ENCODE results near the gene ORM2. TPM values are rescaled to one million over a fixed set of nuclear protein-coding genes. Genes with fewer than 3 reads are reported as not detected.
A peak's percentile ranks its signal among the peaks of the same experiment; 100 is the strongest.

ORM2 gene
- total RNA-seq, 1 donor from 2014 or later: not detected

DNA sequence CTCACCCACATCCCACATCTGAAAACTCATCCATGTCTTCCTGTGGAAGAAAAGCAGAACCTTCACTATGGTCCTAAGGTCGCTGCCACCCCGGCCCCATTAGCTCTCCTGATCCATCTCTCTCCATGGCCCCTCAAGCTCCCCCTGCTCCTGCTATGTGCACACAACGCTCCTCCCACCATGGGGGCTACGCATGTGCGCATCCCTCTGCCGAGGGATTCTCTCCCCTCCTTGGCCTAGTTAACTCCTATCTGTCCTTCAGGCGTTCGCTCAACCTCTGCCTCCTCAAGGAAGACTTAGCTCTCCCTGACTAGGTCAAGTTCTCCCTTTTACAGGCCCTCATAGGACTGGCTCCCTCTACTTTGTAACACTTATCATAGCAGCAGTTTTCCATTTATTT is 48.3 kb downstream of the ORM2 start:
- no peaks in the 10 kb centered on the region for H3K27me3 ChIP-seq
- H3K36me3 ChIP-seq: no peaks in the 10 kb centered on the region
- H3K36me3 Mint-ChIP-seq: peaks cover 15% of the 10 kb centered on the region
- H3K27me3 Mint-ChIP-seq (ENCODE audit: insufficient read depth, low read depth): peaks cover 4% of the 10 kb centered on the region
- no peaks in the 10 kb centered on the region for H3K9me3 ChIP-seq (ENCODE audit: low read depth)
- no peaks in the 10 kb centered on the region for H3K9me3 Mint-ChIP-seq
- peaks cover 11% of the 10 kb centered on the region for H3K4me1 ChIP-seq
- H4K20me1 ChIP-seq (ENCODE audit: low read depth): peaks cover 6% of the 10 kb centered on the region
- DNase-seq (ENCODE audit: low spot score): no peak
- no peak overlapping the region for H2AFZ ChIP-seq (replicated peaks)
- H3K27ac Mint-ChIP-seq: no peak overlapping the region
- H3K9ac ChIP-seq: no peak overlapping the region
- no peak overlapping the region for H3K4me2 ChIP-seq
- H3K27ac ChIP-seq: no peak overlapping the region
- no peak overlapping the region for H3K4me3 Mint-ChIP-seq
- no peak for TF ChIP-seq EZH2phosphoT487 (IDR thresholded peaks at IDR 0.05)
- TF ChIP-seq EZH2 (IDR thresholded peaks at IDR 0.05): no peak
- TF ChIP-seq, protein P1, sequence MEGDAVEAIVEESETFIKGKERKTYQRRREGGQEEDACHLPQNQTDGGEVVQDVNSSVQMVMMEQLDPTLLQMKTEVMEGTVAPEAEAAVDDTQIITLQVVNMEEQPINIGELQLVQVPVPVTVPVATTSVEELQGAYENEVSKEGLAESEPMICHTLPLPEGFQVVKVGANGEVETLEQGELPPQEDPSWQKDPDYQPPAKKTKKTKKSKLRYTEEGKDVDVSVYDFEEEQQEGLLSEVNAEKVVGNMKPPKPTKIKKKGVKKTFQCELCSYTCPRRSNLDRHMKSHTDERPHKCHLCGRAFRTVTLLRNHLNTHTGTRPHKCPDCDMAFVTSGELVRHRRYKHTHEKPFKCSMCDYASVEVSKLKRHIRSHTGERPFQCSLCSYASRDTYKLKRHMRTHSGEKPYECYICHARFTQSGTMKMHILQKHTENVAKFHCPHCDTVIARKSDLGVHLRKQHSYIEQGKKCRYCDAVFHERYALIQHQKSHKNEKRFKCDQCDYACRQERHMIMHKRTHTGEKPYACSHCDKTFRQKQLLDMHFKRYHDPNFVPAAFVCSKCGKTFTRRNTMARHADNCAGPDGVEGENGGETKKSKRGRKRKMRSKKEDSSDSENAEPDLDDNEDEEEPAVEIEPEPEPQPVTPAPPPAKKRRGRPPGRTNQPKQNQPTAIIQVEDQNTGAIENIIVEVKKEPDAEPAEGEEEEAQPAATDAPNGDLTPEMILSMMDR (IDR thresholded peaks at IDR 0.05): no peak
- H3K4me3 ChIP-seq: no peak overlapping the region
- H3F3A ChIP-seq (ENCODE audit: low read depth): peaks cover 6% of the 10 kb centered on the region
- peaks cover 27% of the 10 kb centered on the region for H3K4me1 Mint-ChIP-seq
- no peaks in the 10 kb centered on the region for H3K79me2 ChIP-seq (ENCODE audit: low read depth)

DNA sequence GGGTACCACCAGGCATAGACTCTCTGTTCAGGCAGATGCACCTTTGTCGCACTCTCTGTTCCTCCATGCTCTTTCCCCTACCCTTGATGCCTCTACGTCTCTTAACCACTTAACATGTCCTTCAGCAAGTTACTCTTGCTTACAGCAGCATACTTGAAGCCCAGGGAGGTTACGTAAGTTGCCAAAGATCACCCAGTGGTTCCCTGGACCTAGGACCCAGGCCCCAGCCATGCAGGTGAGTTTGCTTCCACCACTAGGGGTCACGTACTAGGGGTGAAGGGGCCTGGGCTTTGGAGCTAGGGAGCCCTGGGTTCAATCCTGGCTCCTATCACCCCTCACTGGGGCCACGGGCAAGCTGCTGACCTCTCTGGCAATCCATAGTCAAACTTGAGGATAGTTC is 49.2 kb downstream of the ORM2 start:
- Histone ChIP-seq H3K36me3 (no peaks in the 10 kb centered on the region), H3K4me2 (no peak overlapping the region), H2AFZ (replicated peaks) (no peak overlapping the region), H3K27me3 (no peaks in the 10 kb centered on the region), H3K4me1 (peaks cover 20% of the 10 kb centered on the region), H3K9me3 (ENCODE audit: low read depth) (no peaks in the 10 kb centered on the region), H3K4me3 (no peak overlapping the region), H3K79me2 (ENCODE audit: low read depth) (no peaks in the 10 kb centered on the region), H4K20me1 (ENCODE audit: low read depth) (peaks cover 6% of the 10 kb centered on the region), H3F3A (ENCODE audit: low read depth) (peaks cover 15% of the 10 kb centered on the region), H3K27ac (no peak overlapping the region), H3K9ac (no peak overlapping the region)
- Mint-ChIP-seq H3K27me3 (ENCODE audit: insufficient read depth, low read depth) (peaks cover 4% of the 10 kb centered on the region), H3K4me3 (no peak overlapping the region), H3K9me3 (no peaks in the 10 kb centered on the region), H3K27ac (peak overlapping the region; percentile 1), H3K4me1 (peaks cover 36% of the 10 kb centered on the region), H3K36me3 (peaks cover 15% of the 10 kb centered on the region)
- TF ChIP-seq, protein P1 (IDR thresholded peaks at IDR 0.05): no peak
- TF ChIP-seq EZH2phosphoT487 (IDR thresholded peaks at IDR 0.05): no peak
- TF ChIP-seq EZH2 (IDR thresholded peaks at IDR 0.05): no peak
- no peak for DNase-seq (ENCODE audit: low spot score)

Other genes with a start within 250 kb of the ORM2 start
- gene KIF12, start 230.6 kb upstream of the ORM2 start, total RNA-seq (ENCODE audit: low replicate concordance): 0.56 and 0.59 TPM in 2 replicates
- gene COL27A1, start 174.3 kb upstream of the ORM2 start, total RNA-seq (ENCODE audit: low replicate concordance): 4.3 and 16.2 TPM in 2 replicates
- gene ORM1, start 6.8 kb upstream of the ORM2 start, total RNA-seq (ENCODE audit: low replicate concordance): 1.5 TPM in 1 of 2 replicates, not detected in the other
- gene AKNA, start 58.1 kb downstream of the ORM2 start, total RNA-seq (ENCODE audit: low replicate concordance): 11.4 and 13.4 TPM in 2 replicates
- 1.1 and 6.6 TPM in 2 replicates for gene WHRN, start 175.6 kb downstream of the ORM2 start, total RNA-seq (ENCODE audit: low replicate concordance)

Data from neural progenitor cell (in vitro differentiated cells).